Loucy (cell line): ENCODE measurements around the gene LRRC71.

ENCODE experiments used
- H2AFZ ChIP-seq: fragments of 200-600 bp; sonication (generic); 2 replicates; pipeline ENCODE4 v1.6.0; 2016; ENCODE audit warnings: antibody characterized with exemption, mild to moderate bottlenecking, low read length, moderate library complexity
- H3F3A ChIP-seq: fragments of 200-600 bp; 2 replicates; pipeline ENCODE4 v1.6.0; 2016; ENCODE audit warnings: antibody characterized with exemption, low read depth, mild to moderate bottlenecking
- H3K27me3 ChIP-seq: fragments of 200-600 bp; sonication (generic); 2 replicates; pipeline ENCODE4 v1.6.1; 2014; ENCODE audit warnings: low read length, mild to moderate bottlenecking; ENCODE audit not compliant: insufficient read depth, poor library complexity, severe bottlenecking
- H3K36me3 ChIP-seq: fragments of 200-600 bp; sonication (generic); 2 replicates; pipeline ENCODE4 v1.6.1; 2016; ENCODE audit warnings: low read length; ENCODE audit not compliant: insufficient read depth
- H3K4me1 ChIP-seq: fragments of 200-600 bp; sonication (generic); 2 replicates; pipeline ENCODE4 v1.5.1; 2014; ENCODE audit warnings: low read length, mild to moderate bottlenecking; ENCODE audit not compliant: insufficient read depth, poor library complexity, severe bottlenecking
- H3K4me2 ChIP-seq: fragments of 200-600 bp; sonication (generic); 2 replicates; pipeline ENCODE4 v1.6.0; 2014; ENCODE audit warnings: antibody characterized with exemption, low read length, low read depth, mild to moderate bottlenecking; ENCODE audit not compliant: poor library complexity, severe bottlenecking
- H3K4me3 ChIP-seq: fragments of 200-600 bp; sonication (generic); 2 replicates; pipeline ENCODE4 v1.5.1; 2014; ENCODE audit warnings: low read length, mild to moderate bottlenecking, mixed read lengths; ENCODE audit not compliant: poor library complexity, severe bottlenecking
- H3K79me2 ChIP-seq: fragments of 200-600 bp; sonication (generic); 2 replicates; pipeline ENCODE4 v1.6.1; 2014; ENCODE audit warnings: low read length; ENCODE audit not compliant: insufficient read depth
- H3K9ac ChIP-seq: fragments of 200-600 bp; sonication (generic); 2 replicates; pipeline ENCODE4 v1.6.0; 2014; ENCODE audit warnings: mild to moderate bottlenecking, low read depth, low read length, moderate library complexity; ENCODE audit not compliant: poor library complexity, severe bottlenecking
- H3K9me2 ChIP-seq: fragments of 200-600 bp; sonication (generic); replicated peaks from 2 replicates; pipeline ENCODE4 v1.6.1; 2016; ENCODE audit warnings: low read depth, low read length, mixed read lengths
- H3K9me3 ChIP-seq: fragments of 200-600 bp; sonication (generic); 2 replicates; pipeline ENCODE4 v1.6.1; 2014; ENCODE audit warnings: mild to moderate bottlenecking, antibody characterized with exemption, low read length, low read depth; ENCODE audit not compliant: insufficient read depth
- H4K20me1 ChIP-seq: fragments of 200-600 bp; sonication (generic); 2 replicates; pipeline ENCODE4 v1.6.0; 2014; ENCODE audit warnings: antibody characterized with exemption, low read length, mild to moderate bottlenecking; ENCODE audit not compliant: insufficient read depth, poor library complexity, severe bottlenecking
- CTCF ChIP-seq: fragments of 200-600 bp; sonication (generic); conservative IDR thresholded peaks from 2 replicates; pipeline ENCODE4 v1.5.1; 2014; ENCODE audit warnings: mild to moderate bottlenecking, antibody characterized with exemption, low read length
- EZH2phosphoT487 ChIP-seq: fragments of 200-600 bp; IDR thresholded peaks from 2 replicates; pipeline ENCODE4 v1.6.1; 2018; ENCODE audit warnings: antibody characterized with exemption, mild to moderate bottlenecking, moderate library complexity, borderline replicate concordance

Gene LRRC71

GRCh38 chr1:156930483-156930882 lies 10.1 kb downstream of the LRRC71 start:
- no peak overlapping the region for H2AFZ ChIP-seq
- no peak overlapping the region for H3K9ac ChIP-seq
- TF ChIP-seq EZH2phosphoT487 (no peak), CTCF (no peak)
- H3K4me3 ChIP-seq: no peak overlapping the region
- no peaks in the 10 kb centered on the region for H3K36me3 ChIP-seq
- H3K4me2 ChIP-seq: no peak overlapping the region
- no peaks in the 10 kb centered on the region for H3K9me3 ChIP-seq
- H3K27me3 ChIP-seq: peaks cover 4% of the 10 kb centered on the region
- H3K4me1 ChIP-seq: peaks cover 7% of the 10 kb centered on the region
- no peaks in the 10 kb centered on the region for H3K79me2 ChIP-seq
- no peaks in the 10 kb centered on the region for H4K20me1 ChIP-seq
- no peaks in the 10 kb centered on the region for H3F3A ChIP-seq
- H3K9me2 ChIP-seq: no peaks in the 10 kb centered on the region

GRCh38 chr1:156931211-156931952 lies 10.9 kb downstream of the LRRC71 start:
- Histone ChIP-seq H3K4me2 (no peak overlapping the region), H3K4me1 (no peaks in the 10 kb centered on the region), H2AFZ (no peak overlapping the region), H3K9me3 (no peaks in the 10 kb centered on the region), H3K9me2 (no peaks in the 10 kb centered on the region), H3F3A (no peaks in the 10 kb centered on the region), H3K79me2 (no peaks in the 10 kb centered on the region), H3K4me3 (no peak overlapping the region), H3K36me3 (no peaks in the 10 kb centered on the region), H3K9ac (no peak overlapping the region), H3K27me3 (peaks cover 4% of the 10 kb centered on the region), H4K20me1 (no peaks in the 10 kb centered on the region)
- TF ChIP-seq EZH2phosphoT487 (no peak), CTCF (no peak)

GRCh38 chr1:156931974-156932710 lies 11.7 kb downstream of the LRRC71 start:
- Histone ChIP-seq H3K27me3 (peaks cover 4% of the 10 kb centered on the region), H3K9ac (no peak overlapping the region)

More at GRCh38 chr1:156931974-156932710, 11.7 kb downstream of the LRRC71 start:
- no peaks in the 10 kb centered on the region for H3K79me2 ChIP-seq
- no peaks in the 10 kb centered on the region for H3K4me1 ChIP-seq
- H3K4me2 ChIP-seq: no peak overlapping the region
- no peak for TF ChIP-seq EZH2phosphoT487
- no peak for TF ChIP-seq CTCF
- H3K9me3 ChIP-seq: no peaks in the 10 kb centered on the region
- H3F3A ChIP-seq: no peaks in the 10 kb centered on the region
- H2AFZ ChIP-seq: no peak overlapping the region
- no peaks in the 10 kb centered on the region for H4K20me1 ChIP-seq
- H3K9me2 ChIP-seq: no peaks in the 10 kb centered on the region
- no peaks in the 10 kb centered on the region for H3K36me3 ChIP-seq
- no peak overlapping the region for H3K4me3 ChIP-seq
